ENCODE results near the gene PLAC8L1.

PLAC8L1 gene

DNA sequence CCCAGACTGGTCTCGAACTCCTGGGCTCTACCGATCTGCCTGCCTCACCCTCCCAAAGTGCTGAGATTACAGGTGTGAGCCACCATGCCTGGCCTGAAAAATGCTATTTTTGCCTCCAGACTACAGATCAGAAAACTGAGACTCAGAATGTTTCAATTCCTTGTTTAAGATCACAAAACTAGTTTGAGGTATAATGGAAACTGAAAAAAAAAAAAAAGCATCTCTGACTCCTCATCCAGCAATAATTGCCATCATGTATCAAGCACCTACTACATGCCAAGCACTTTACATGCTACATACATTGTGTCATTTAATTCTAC, 35.6 kb downstream of the PLAC8L1 start:
- no peak for TF ChIP-seq CTCF (IDR thresholded peaks at IDR 0.05; ENCODE audit: insufficient read depth, low read length, missing control alignments)
- POLR2A ChIA-PET: no interaction called here
- H3K4me3 ChIP-seq (ENCODE audit: low read depth, low read length): no peak overlapping the region
- CTCF ChIA-PET: no interaction called here
- DNase-seq (ENCODE audit: low read depth, low spot score): no peak

GRCh38 chr5:146068977-146069779, 36.2 kb downstream of the PLAC8L1 start:
- no peak overlapping the region for H3K4me3 ChIP-seq (ENCODE audit: low read depth, low read length)
- POLR2A ChIA-PET: no interaction called here
- no peak for DNase-seq (ENCODE audit: low read depth, low spot score)
- CTCF ChIA-PET: interaction anchor here (1.7 kb wide), 1 partner anchor 181 kb away, joined by 3 read pairs; no protein-coding TSS in a partner anchor
- TF ChIP-seq CTCF (IDR thresholded peaks at IDR 0.05; ENCODE audit: insufficient read depth, low read length, missing control alignments): no peak

DNA sequence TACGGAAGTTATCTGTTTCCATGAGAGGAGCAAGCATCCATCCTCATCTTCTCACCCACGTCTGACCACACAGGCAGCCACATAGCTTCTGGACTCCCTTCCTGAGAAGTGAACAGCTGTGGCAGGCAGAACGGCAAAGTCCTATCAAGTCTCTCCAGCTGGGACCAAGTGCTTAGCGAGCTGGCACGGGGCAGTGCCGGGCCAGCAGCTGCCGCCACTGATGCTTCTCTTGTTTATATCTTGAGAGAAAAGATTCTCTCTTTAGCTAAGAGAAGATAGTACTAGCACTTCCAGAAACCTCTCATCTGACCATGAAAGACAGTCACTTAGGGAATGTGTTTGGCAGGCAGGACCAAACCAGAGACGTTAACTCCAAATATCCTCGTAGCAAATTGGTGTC, 37.2 kb downstream of the PLAC8L1 start:
- no peak for TF ChIP-seq CTCF (IDR thresholded peaks at IDR 0.05; ENCODE audit: insufficient read depth, low read length, missing control alignments)
- ChIA-PET CTCF (interaction anchor here (1.1 to 1.7 kb wide), 2 partner anchors 14 to 180 kb away, joined by 3 read pairs; no protein-coding TSS in a partner anchor), POLR2A (no interaction called here)
- H3K4me3 ChIP-seq (ENCODE audit: low read depth, low read length): no peak overlapping the region
- DNase-seq (ENCODE audit: low read depth, low spot score): no peak

DNA sequence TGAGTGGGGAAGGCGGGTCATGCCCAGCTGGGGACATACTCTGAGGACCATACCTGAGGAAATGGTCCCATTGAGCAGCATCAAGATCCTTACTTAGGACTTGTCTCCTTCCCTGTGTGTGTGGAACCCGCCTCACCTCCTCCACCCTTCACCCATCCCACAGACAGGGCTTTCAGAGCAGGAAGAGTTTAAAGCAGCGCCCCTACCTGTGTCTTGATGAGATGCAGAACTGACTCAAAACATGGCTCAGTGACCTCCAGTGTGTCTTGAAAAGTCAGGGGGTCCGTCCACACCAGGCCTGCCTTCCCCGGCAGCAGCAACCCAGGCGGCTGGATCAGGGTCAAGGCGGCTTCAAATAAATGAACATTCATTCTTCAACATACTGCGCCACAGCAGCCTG, 38.4 kb downstream of the PLAC8L1 start:
- POLR2A ChIA-PET: no interaction called here
- CTCF ChIA-PET: interaction anchor here (1.1 kb wide), 1 partner anchor 13 kb away, joined by 3 read pairs; no protein-coding TSS in a partner anchor
- no peak overlapping the region for H3K4me3 ChIP-seq (ENCODE audit: low read depth, low read length)
- TF ChIP-seq CTCF (IDR thresholded peaks at IDR 0.05; ENCODE audit: insufficient read depth, low read length, missing control alignments): no peak
- no peak for DNase-seq (ENCODE audit: low read depth, low spot score)

DNA sequence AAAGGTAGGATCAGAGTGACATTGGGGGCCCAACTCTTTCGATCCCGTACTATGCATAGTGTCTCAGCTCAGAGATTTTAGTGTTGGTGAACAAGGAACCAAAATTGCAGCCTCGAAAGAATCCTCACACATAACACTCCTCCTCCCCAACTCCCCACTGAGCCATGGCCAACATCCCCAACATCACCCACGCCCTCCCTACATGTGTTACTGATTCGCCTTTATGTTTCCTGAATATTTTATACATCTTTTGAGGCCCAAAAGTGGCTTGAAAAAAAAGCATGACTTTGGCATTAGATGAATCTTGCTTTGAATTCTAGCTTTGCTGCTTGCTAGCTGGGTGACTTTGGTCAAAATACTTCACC, 45.2 kb downstream of the PLAC8L1 start:
- H3K4me3 ChIP-seq (ENCODE audit: low read depth, low read length): no peak overlapping the region
- ChIA-PET POLR2A (no interaction called here), CTCF (interaction anchor here (0.8 kb wide), 1 partner anchor 10 kb away, joined by 3 read pairs; no protein-coding TSS in a partner anchor)
- TF ChIP-seq CTCF (IDR thresholded peaks at IDR 0.05; ENCODE audit: insufficient read depth, low read length, missing control alignments): no peak
- DNase-seq (ENCODE audit: low read depth, low spot score): no peak

- POLR2A ChIA-PET: no interaction called here
- no peak overlapping the region for H3K4me3 ChIP-seq (ENCODE audit: low read depth, low read length)
Measured at GRCh38 chr5:146059460-146060220, 45.7 kb downstream of the PLAC8L1 start.

More at GRCh38 chr5:146059460-146060220, 45.7 kb downstream of the PLAC8L1 start:
- CTCF ChIA-PET: interaction anchor here (0.8 kb wide), 1 partner anchor 9 kb away, joined by 3 read pairs; no protein-coding TSS in a partner anchor
- no peak for DNase-seq (ENCODE audit: low read depth, low spot score)
- TF ChIP-seq CTCF (IDR thresholded peaks at IDR 0.05; ENCODE audit: insufficient read depth, low read length, missing control alignments): no peak
